HG02642 (cell line): ENCODE measurements around the gene ABCA12.
A peak's percentile ranks its signal among the peaks of the same experiment; 100 is the strongest.
"Not testable (repeated sequence)": the region's sequence is repeated elsewhere in the genome, so short reads cannot be mapped to it uniquely, and the experiment has no call there.

Source experiments
- ATAC-seq: cut with Tn5 transposase; IDR thresholded peaks from one replicate; pipeline ENCODE4 v1.9.1; 2021; ENCODE audit warnings: mild to moderate bottlenecking; ENCODE audit not compliant: unreplicated experiment, poor library complexity

The ABCA12 gene, protein sequence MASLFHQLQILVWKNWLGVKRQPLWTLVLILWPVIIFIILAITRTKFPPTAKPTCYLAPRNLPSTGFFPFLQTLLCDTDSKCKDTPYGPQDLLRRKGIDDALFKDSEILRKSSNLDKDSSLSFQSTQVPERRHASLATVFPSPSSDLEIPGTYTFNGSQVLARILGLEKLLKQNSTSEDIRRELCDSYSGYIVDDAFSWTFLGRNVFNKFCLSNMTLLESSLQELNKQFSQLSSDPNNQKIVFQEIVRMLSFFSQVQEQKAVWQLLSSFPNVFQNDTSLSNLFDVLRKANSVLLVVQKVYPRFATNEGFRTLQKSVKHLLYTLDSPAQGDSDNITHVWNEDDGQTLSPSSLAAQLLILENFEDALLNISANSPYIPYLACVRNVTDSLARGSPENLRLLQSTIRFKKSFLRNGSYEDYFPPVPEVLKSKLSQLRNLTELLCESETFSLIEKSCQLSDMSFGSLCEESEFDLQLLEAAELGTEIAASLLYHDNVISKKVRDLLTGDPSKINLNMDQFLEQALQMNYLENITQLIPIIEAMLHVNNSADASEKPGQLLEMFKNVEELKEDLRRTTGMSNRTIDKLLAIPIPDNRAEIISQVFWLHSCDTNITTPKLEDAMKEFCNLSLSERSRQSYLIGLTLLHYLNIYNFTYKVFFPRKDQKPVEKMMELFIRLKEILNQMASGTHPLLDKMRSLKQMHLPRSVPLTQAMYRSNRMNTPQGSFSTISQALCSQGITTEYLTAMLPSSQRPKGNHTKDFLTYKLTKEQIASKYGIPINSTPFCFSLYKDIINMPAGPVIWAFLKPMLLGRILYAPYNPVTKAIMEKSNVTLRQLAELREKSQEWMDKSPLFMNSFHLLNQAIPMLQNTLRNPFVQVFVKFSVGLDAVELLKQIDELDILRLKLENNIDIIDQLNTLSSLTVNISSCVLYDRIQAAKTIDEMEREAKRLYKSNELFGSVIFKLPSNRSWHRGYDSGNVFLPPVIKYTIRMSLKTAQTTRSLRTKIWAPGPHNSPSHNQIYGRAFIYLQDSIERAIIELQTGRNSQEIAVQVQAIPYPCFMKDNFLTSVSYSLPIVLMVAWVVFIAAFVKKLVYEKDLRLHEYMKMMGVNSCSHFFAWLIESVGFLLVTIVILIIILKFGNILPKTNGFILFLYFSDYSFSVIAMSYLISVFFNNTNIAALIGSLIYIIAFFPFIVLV (N-terminal part only)

GRCh38 chr2:215138479-215138878, at the start of gene ABCA12:
Gene ABCA12 (minus strand): TSS chr2:215138626. CDS start chr2:215138208, 418 bp downstream.
- no peak for ATAC-seq

GRCh38 chr2:215188078-215188477, 49.7 kb upstream of the ABCA12 start:
- no peak for ATAC-seq

DNA sequence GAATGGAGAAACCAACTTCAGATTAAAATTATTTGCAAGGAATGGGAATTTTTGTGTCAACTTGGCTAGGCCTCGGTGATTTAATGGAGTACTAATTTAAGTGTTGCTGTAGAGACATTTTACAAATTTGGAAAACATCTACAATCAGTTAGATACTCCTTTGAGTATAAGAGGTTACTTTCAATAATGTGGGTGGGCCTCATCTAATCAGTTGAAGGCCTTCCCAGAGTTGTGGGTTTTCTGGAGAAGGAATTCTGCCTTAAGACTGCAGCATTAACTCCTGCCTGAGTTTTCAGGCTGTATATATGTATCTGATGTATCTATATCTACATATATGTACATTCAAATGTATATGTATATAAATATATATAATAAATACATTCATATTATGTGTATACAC, 47.6 kb upstream of the ABCA12 start:
- ATAC-seq, result no peak

DNA sequence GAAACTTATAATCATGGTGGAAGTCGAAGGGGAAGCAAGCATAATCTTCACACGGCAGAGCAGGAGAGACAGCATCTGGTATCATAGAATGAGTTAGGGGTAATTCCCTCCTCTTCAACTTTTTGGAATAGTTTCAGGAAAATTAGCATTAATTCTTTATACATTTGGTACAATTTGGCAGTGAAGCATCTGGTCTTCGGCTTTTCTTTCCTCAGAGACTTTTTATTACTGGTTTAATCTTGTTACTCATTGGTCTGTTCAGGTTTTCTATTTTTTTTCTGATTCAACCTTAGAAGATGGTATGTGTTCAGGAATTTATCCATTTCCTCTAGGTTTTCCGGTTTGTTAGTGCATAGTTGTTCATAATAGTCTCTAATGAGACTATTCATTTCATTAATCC, 39.7 kb upstream of the ABCA12 start:
- no peak for ATAC-seq

DNA sequence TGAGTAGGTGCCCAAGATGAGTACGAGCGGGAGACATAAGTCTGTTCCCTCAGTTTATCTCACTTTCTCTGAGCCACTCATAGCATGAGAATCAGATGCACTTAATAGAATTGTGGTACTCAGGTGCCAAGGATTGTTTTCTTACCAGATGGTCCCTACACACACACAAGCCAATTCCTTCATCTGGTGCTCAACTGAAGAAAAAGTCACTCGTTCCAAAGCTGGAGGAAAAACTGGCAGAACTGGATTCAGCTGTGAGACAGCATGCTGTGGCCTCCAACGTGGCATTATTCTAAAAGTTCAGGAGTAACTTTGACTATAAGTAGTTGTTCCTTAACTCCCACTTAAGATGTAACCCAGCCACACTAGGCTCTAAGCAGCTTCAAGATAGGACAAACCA, 33.4 kb upstream of the ABCA12 start:
- ATAC-seq, result no peak

DNA sequence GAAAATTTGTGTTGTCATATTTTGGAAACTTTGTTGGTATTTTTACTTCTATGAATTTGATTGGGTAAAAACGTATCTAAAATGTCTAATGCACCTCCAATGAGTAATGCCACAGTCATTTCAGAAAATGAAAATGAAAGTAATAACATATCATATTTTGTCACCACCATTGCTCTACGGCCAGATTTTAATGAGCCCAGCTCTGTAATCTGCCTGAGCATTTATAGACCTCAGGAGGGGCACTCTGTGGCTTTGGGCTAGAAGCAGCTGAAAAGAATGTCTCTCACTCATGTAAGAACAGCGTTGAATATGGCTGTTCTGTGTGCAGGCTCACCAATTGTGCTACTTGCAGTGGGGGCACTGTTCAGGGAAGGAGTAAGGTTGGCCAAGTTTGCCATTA, 32.7 kb upstream of the ABCA12 start:
- ATAC-seq, result peak; percentile 69

DNA sequence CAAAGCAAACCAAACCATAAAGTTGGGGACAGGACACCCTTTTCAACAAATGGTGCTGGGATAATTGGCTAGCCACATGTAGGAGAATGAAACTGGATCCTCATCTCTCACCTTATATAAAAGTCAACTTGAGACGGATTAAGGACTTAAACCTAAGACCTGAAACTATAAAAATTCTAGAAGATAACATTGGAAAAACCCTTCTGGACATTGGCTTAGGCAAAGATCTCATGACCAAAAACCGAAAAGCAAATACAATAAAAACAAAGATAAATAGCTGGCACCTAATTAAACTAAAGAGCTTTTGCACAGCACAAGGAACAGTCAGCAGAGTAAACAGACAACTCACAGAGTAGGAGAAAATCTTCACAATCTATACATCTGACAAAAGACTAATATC, 28.1 kb upstream of the ABCA12 start:
- not testable (repeated sequence) for ATAC-seq

GRCh38 chr2:215163319-215163718, 24.9 kb upstream of the ABCA12 start:
- not testable (repeated sequence) for ATAC-seq

- ATAC-seq, result no peak
Observed at GRCh38 chr2:215161301-215161829, 22.9 kb upstream of the ABCA12 start.

DNA sequence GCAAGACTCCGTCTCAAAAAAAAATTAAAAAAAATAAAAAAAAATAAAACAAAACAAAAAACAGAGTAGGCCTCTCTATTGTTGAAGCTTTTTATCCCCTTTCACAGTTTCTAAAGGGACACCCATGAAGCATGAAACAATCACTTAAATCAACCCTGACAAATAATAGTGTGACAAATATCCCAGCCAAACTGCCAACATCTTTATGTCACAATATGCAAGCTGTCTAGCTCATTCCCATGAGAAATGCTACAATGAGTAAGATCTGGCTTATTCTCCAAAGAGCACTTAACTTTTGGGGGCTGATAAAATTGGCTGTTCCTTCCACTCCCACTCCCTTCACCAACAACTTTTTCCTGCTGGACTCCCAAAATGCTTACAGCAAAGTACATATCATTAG, 21.7 kb upstream of the ABCA12 start:
- no peak for ATAC-seq

DNA sequence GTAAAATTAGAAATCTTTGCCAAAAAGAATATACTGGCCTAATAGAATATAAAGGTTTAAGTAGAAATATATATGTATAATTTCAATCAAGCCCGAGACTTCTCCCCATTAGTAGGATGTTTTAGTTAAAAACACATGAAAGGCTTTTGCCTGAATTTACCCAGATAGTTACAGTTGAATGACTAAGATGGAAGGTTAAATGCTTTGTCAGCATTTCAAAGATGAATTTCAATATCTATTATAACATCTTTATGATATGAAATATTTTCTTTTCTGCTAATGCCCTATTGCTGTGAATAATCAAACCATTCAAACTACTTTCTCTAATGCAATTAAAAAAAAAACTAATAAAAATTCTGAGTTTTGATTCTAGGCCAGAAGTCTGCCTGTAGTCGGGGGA, 18.0 kb upstream of the ABCA12 start:
- no peak for ATAC-seq

DNA sequence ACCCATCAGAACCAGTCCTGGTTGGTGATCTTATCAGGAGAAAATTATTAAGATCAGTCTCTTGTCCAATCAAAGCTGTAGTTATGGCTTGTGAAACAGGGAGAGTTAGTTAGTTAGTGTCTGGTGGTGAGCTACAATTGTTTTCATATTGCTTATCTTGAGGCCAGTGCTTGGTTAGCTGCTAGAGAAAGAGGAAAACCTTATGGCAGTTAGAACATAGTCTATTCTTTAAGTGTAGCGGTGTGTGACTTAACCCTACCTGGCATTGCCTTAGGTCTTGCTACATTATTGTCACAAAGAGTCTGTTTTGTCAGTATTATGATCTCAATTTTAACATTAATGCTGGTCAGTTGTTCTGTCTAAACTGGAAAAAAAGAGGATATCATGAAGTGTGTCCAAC, 11.5 kb upstream of the ABCA12 start:
- no peak for ATAC-seq

DNA sequence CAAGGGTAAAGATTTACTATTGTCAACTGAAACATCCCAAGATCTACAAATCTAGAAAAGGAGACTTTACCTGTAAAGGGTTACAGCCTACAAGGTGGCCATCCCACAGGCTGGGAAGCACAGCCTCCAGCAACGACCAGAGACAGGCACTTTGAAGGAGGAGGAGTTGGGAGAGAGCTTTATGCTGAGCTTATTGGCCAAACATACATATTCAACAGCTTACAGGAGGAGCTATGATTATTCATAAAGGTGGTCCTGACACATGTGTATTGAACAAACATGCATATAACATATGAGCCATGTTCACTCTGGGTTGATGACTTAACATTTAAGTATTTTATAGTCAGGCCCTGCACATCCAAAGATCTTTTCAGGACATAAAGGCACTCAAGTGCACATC, 11.1 kb upstream of the ABCA12 start:
- ATAC-seq, result no peak

GRCh38 chr2:215149060-215149459, 10.6 kb upstream of the ABCA12 start:
- ATAC-seq, result no peak

- ATAC-seq, result no peak
Observed at GRCh38 chr2:215145611-215146010, 7.2 kb upstream of the ABCA12 start.

- no peak for ATAC-seq
Observed at GRCh38 chr2:215144106-215144875, 5.9 kb upstream of the ABCA12 start.

GRCh38 chr2:215143458-215143857, 5.0 kb upstream of the ABCA12 start:
- ATAC-seq, result no peak

DNA sequence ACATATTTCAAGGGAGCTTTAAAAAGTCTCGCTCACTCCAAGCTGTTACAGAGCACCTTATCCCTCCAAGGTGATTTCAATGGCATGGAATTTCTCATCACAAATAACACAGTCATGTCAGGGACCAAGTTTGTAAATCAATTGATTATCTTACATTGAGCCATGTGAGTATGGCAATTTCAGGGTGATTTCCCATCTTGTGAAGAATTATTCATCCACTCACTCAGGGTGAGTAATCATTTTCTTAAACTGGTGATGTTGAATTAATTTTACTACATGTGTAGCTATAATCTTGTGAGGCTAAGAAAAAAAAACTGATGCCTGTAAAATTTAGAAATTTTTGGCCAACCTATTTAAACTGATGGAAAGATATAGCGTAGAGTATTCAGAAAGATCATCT, 3.3 kb upstream of the ABCA12 start:
- ATAC-seq, result no peak

GRCh38 chr2:215140166-215140707, 1.8 kb upstream of the ABCA12 start:
- no peak for ATAC-seq
